WI38 (cell line): ENCODE measurements around the gene BLOC1S6.

Experiments
- H3K4me3 ChIP-seq: 2 replicates; pipeline ENCODE4 v1.5.1; 2011; ENCODE audit warnings: low read depth, mild to moderate bottlenecking, control low read depth, low read length
- CTCF ChIP-seq: IDR thresholded peaks from 2 replicates; pipeline ENCODE4 v1.5.1; 2012; ENCODE audit warnings: low read depth, mild to moderate bottlenecking, control low read depth, low read length

BLOC1S6 gene

GRCh38 chr15:45548753-45549520 lies 38.2 kb upstream of the BLOC1S6 start:
- H3K4me3 ChIP-seq, result no peak overlapping the region
- TF ChIP-seq CTCF, result no peak

GRCh38 chr15:45549541-45550220 lies 37.5 kb upstream of the BLOC1S6 start:
- no peak for TF ChIP-seq CTCF
- H3K4me3 ChIP-seq, result no peak overlapping the region

- H3K4me3 ChIP-seq, result no peak overlapping the region
- TF ChIP-seq CTCF, result no peak
Observed at GRCh38 chr15:45550436-45550835, 36.7 kb upstream of the BLOC1S6 start.

- no peak overlapping the region for H3K4me3 ChIP-seq
- TF ChIP-seq CTCF, result no peak
Observed at GRCh38 chr15:45551676-45552075, 35.5 kb upstream of the BLOC1S6 start.

GRCh38 chr15:45555934-45556608 lies 31.1 kb upstream of the BLOC1S6 start:
- TF ChIP-seq CTCF, result no peak
- H3K4me3 ChIP-seq, result no peak overlapping the region

- no peak overlapping the region for H3K4me3 ChIP-seq
- no peak for TF ChIP-seq CTCF
Observed at GRCh38 chr15:45572617-45573016, 14.6 kb upstream of the BLOC1S6 start.
